Mesodermal cell (in vitro differentiated cells): ENCODE data around the gene ARHGDIG.

Experiments used
- H3K27ac ChIP-seq: 2 replicates; pipeline ENCODE4 v1.7.0; 2013; ENCODE audit warnings: mild to moderate bottlenecking, low read depth, low read length, moderate library complexity; ENCODE audit not compliant: severe bottlenecking
- H3K36me3 ChIP-seq: 2 replicates; pipeline ENCODE4 v1.7.1; 2013; ENCODE audit warnings: mild to moderate bottlenecking, low read length, moderate library complexity; ENCODE audit not compliant: control insufficient read depth, insufficient read depth
- H3K4me1 ChIP-seq: one replicate; pipeline ENCODE4 v1.7.1; 2013; ENCODE audit warnings: mild to moderate bottlenecking, low read length; ENCODE audit not compliant: insufficient read depth, control insufficient read depth, poor library complexity, severe bottlenecking
- H3K4me3 ChIP-seq: 2 replicates; pipeline ENCODE4 v1.7.0; 2013; ENCODE audit warnings: low read length, control low read depth, mild to moderate bottlenecking; ENCODE audit not compliant: insufficient read depth, poor library complexity, severe bottlenecking; ENCODE audit errors: extremely low read depth
- H3K9me3 ChIP-seq: 2 replicates; pipeline ENCODE4 v1.7.1; 2013; ENCODE audit warnings: mild to moderate bottlenecking, low read length, moderate library complexity; ENCODE audit not compliant: control insufficient read depth
- WGBS, 2 experiments: methylation state at CpG; one replicate each; pipeline ENCODE4 v1.1.5; 2013; ENCODE audit warnings: missing lambda C conversion rate in 2 of 2; ENCODE audit not compliant: insufficient coverage in 2 of 2; 5-methylcytosine and 5-hydroxymethylcytosine counted together

The ARHGDIG gene

GRCh38 chr16:280991-281659 is 734 bp downstream of the ARHGDIG start:
- Histone ChIP-seq H3K4me1 (peaks cover 3% of the 10 kb centered on the region), H3K36me3 (no peaks in the 10 kb centered on the region), H3K27ac (no peak overlapping the region), H3K4me3 (peak overlapping the region; percentile 40), H3K9me3 (no peaks in the 10 kb centered on the region)
- 69 to 72% methylated on average over 20 to 27 of the region's 27 CpGs for WGBS, 2 experiments

- Histone ChIP-seq H3K27ac (no peak overlapping the region), H3K9me3 (no peaks in the 10 kb centered on the region), H3K4me1 (peaks cover 3% of the 10 kb centered on the region), H3K36me3 (peaks cover 5% of the 10 kb centered on the region), H3K4me3 (no peak overlapping the region)
- 88 to 91% methylated on average over 12 to 17 of the region's 25 CpGs for WGBS, 2 experiments
Observed at GRCh38 chr16:281660-282255, 1.4 kb downstream of the ARHGDIG start.

- Histone ChIP-seq H3K4me3 (no peak overlapping the region), H3K4me1 (peaks cover 3% of the 10 kb centered on the region), H3K9me3 (no peaks in the 10 kb centered on the region), H3K27ac (no peak overlapping the region), H3K36me3 (peaks cover 12% of the 10 kb centered on the region)
- 91 to 92% methylated on average over 14 to 16 of the region's 22 CpGs for WGBS, 2 experiments
Observed at GRCh38 chr16:282491-282890, 2.1 kb downstream of the ARHGDIG start.

GRCh38 chr16:283033-283805 is 2.8 kb downstream of the ARHGDIG start, which contains the start of gene PDIA2:
TSS of gene PDIA2 (plus strand) at chr16:283164. CDS start at chr16:283170, 6 bp downstream.
- 90% methylated on average over 17 to 22 of the region's 25 CpGs for WGBS, 2 experiments
- Histone ChIP-seq H3K4me3 (no peak within 1 kb of the TSS), H3K36me3 (peaks cover 19% of the 10 kb centered on the region), H3K9me3 (no peaks in the 10 kb centered on the region), H3K27ac (no peak within 1 kb of the TSS), H3K4me1 (peaks cover 3% of the 10 kb centered on the region)

- 95% methylated on average over 48 to 49 of the region's 52 CpGs for WGBS, 2 experiments
- Histone ChIP-seq H3K4me3 (no peak overlapping the region), H3K27ac (no peak overlapping the region), H3K4me1 (peaks cover 3% of the 10 kb centered on the region), H3K9me3 (no peaks in the 10 kb centered on the region), H3K36me3 (peaks cover 28% of the 10 kb centered on the region)
Observed at GRCh38 chr16:284204-285120, 4.1 kb downstream of the ARHGDIG start.

- H3K36me3 ChIP-seq, result peaks cover 35% of the 10 kb centered on the region
- peaks cover 3% of the 10 kb centered on the region for H3K4me1 ChIP-seq
- H3K9me3 ChIP-seq, result no peaks in the 10 kb centered on the region
- 97% methylated on average over 23 to 28 of the region's 48 CpGs for WGBS, 2 experiments
- H3K4me3 ChIP-seq, result no peak overlapping the region
- no peak overlapping the region for H3K27ac ChIP-seq
Observed at GRCh38 chr16:285146-286055, 5.0 kb downstream of the ARHGDIG start.

GRCh38 chr16:286491-287297 is 6.3 kb downstream of the ARHGDIG start:
- no peaks in the 10 kb centered on the region for H3K4me1 ChIP-seq
- no peak overlapping the region for H3K27ac ChIP-seq
- H3K9me3 ChIP-seq, result no peaks in the 10 kb centered on the region
- peaks cover 39% of the 10 kb centered on the region for H3K36me3 ChIP-seq
- 92 to 94% methylated on average over 20 of the region's 22 CpGs for WGBS, 2 experiments
- no peak overlapping the region for H3K4me3 ChIP-seq

- Histone ChIP-seq H3K27ac (no peak overlapping the region), H3K4me3 (no peak overlapping the region), H3K36me3 (peaks cover 45% of the 10 kb centered on the region), H3K9me3 (no peaks in the 10 kb centered on the region), H3K4me1 (no peaks in the 10 kb centered on the region)
- 90 to 93% methylated on average over 14 to 15 of the region's 16 CpGs for WGBS, 2 experiments
Observed at GRCh38 chr16:287298-287811, 7.0 kb downstream of the ARHGDIG start.
